Measurements from ENCODE around the gene GHR. TPM values are rescaled to one million over a fixed set of nuclear protein-coding genes. Genes with fewer than 3 reads are reported as not detected.

Gene GHR
- total and polyA plus RNA-seq, 2 of the 8 experiments (the other 6 are each of a cell fraction or from before 2014, with no cell fraction given) = 0.15 to 0.19 TPM

- no peak overlapping the region for H4K5ac ChIP-seq (ENCODE audit: insufficient read length, low read depth, low read length)
- H2BK120ac ChIP-seq (replicated peaks; ENCODE audit: low read depth, low read length) = no peak overlapping the region
- H3K36me3 ChIP-seq (ENCODE audit: control insufficient read depth in 2 of 4, insufficient read depth in 4 of 4, low read length in 3 of 4) = no peaks in the 10 kb centered on the region
- DNase-seq (ENCODE audit: low read depth in 1 of 2, low spot score in 2 of 2) = no peak
- no peak overlapping the region for H3K27ac ChIP-seq (ENCODE audit: low read depth, low read length)
- no peaks in the 10 kb centered on the region for H3K27me3 ChIP-seq (replicated peaks in 1 of 4; ENCODE audit: control insufficient read depth in 3 of 4, extremely low read depth in 1 of 4, insufficient read depth in 3 of 4, low read length in 3 of 4)
- H3K4ac ChIP-seq (replicated peaks; ENCODE audit: insufficient read length, low read depth, low read length) = no peak overlapping the region
- H4K20me1 ChIP-seq (replicated peaks in 1 of 2; ENCODE audit: control insufficient read depth in 1 of 2, insufficient read depth in 2 of 2, low read length in 2 of 2) = no peaks in the 10 kb centered on the region
- no peak overlapping the region for H2BK20ac ChIP-seq (ENCODE audit: low read length)
- CTCF ChIA-PET (ENCODE audit: partially characterized antibody) = interaction anchor here (0.8 to 2.2 kb wide), 2 partner anchors 23 to 69 kb away, joined by 3 to 6 read pairs; partner anchors contain the start of gene GHR
- H3K23me2 ChIP-seq (ENCODE audit: low read depth, low read length) = no peaks in the 10 kb centered on the region
- no peak overlapping the region for H3K9ac ChIP-seq (replicated peaks in 1 of 4; ENCODE audit: extremely low read depth in 1 of 4, low read depth in 3 of 4, low read length in 3 of 4)
- H3K4me1 ChIP-seq (replicated peaks in 1 of 4; ENCODE audit: control insufficient read depth in 3 of 4, insufficient read depth in 4 of 4, low read length in 3 of 4) = peaks cover 0 to under 1% (median 0%) of the 10 kb centered on the region in 4 experiments; a peak in 3 of 7 replicates
- no peak overlapping the region for H2BK15ac ChIP-seq (ENCODE audit: low read length)
- no peak overlapping the region for H2BK5ac ChIP-seq (ENCODE audit: low read depth, low read length)
- POLR2A ChIA-PET (ENCODE audit: partially characterized antibody) = no interaction called here
- no peak overlapping the region for H4K91ac ChIP-seq (replicated peaks; ENCODE audit: insufficient read length, low read length)
- no peak overlapping the region for H3K18ac ChIP-seq (ENCODE audit: extremely low read depth, low read length)
- no peak overlapping the region for H3K14ac ChIP-seq (ENCODE audit: insufficient read length)
- H3K4me3 ChIP-seq (ENCODE audit: extremely low read depth in 1 of 4, insufficient read depth in 2 of 4, low read depth in 3 of 4, low read length in 4 of 4) = no peak overlapping the region
- no peaks in the 10 kb centered on the region for H3K9me3 ChIP-seq (ENCODE audit: insufficient read depth in 2 of 2, low read depth in 1 of 2, low read length in 1 of 2)
- no peaks in the 10 kb centered on the region for H3K79me2 ChIP-seq (ENCODE audit: control insufficient read depth in 1 of 2, insufficient read depth in 2 of 2, low read length in 2 of 2)
- no peak overlapping the region for H3K56ac ChIP-seq (replicated peaks; ENCODE audit: insufficient read length, low read depth, low read length)
- 91% methylated on average over 3 of the region's 3 CpGs; no CpG with 5 or more reads in 1 of the 2 experiments for WGBS, 2 experiments (ENCODE audit: extremely low coverage in 1 of 2, insufficient coverage in 1 of 2, insufficient read length in 1 of 2, insufficient replicate concordance in 2 of 2, low coverage in 1 of 2, low lambda C conversion rate in 2 of 2, missing lambda C conversion rate in 1 of 2)
- no peak overlapping the region for H3K4me2 ChIP-seq (ENCODE audit: insufficient read depth in 1 of 2, low read depth in 2 of 2, low read length in 2 of 2)
- H2AFZ ChIP-seq (ENCODE audit: low read length) = 0 out of 2 replicates have a peak overlapping the region, but pooled peaks have one; percentile 50
- H2AK5ac ChIP-seq (ENCODE audit: low read depth, low read length) = no peak overlapping the region
- no peak overlapping the region for H3K23ac ChIP-seq (ENCODE audit: insufficient read length)
- no peaks in the 10 kb centered on the region for H3K79me1 ChIP-seq (ENCODE audit: low read depth, low read length)
- no peak overlapping the region for H4K8ac ChIP-seq (ENCODE audit: extremely low read depth, insufficient read depth, low read length)
- H2BK12ac ChIP-seq (ENCODE audit: low read depth, low read length) = no peak overlapping the region
- no peak for FAIRE-seq
- no peak for TF ChIP-seq POLR2AphosphoS5 (IDR thresholded peaks at IDR 0.05; ENCODE audit: low read depth, low read length)
- peak; percentile 81 for TF ChIP-seq TEAD4 (IDR thresholded peaks at IDR 0.05; ENCODE audit: low read depth, low read length)
Observed at GRCh38 chr5:42491699-42492098, 68.5 kb downstream of the GHR start.

Data from H1 (cell line).